Mesodermal cell (in vitro differentiated cells): ENCODE measurements around the gene TAF6.
"Not testable (repeated sequence)": the region's sequence is repeated elsewhere in the genome, so short reads cannot be mapped to it uniquely, and the experiment has no call there.

ENCODE experiments used
- H3K27ac ChIP-seq: 2 replicates; pipeline ENCODE4 v1.7.0; 2013; ENCODE audit warnings: mild to moderate bottlenecking, low read depth, low read length, moderate library complexity; ENCODE audit not compliant: severe bottlenecking
- H3K36me3 ChIP-seq: 2 replicates; pipeline ENCODE4 v1.7.1; 2013; ENCODE audit warnings: mild to moderate bottlenecking, low read length, moderate library complexity; ENCODE audit not compliant: control insufficient read depth, insufficient read depth
- H3K4me1 ChIP-seq: one replicate; pipeline ENCODE4 v1.7.1; 2013; ENCODE audit warnings: mild to moderate bottlenecking, low read length; ENCODE audit not compliant: insufficient read depth, control insufficient read depth, poor library complexity, severe bottlenecking
- H3K4me3 ChIP-seq: 2 replicates; pipeline ENCODE4 v1.7.0; 2013; ENCODE audit warnings: low read length, control low read depth, mild to moderate bottlenecking; ENCODE audit not compliant: insufficient read depth, poor library complexity, severe bottlenecking; ENCODE audit errors: extremely low read depth
- H3K9me3 ChIP-seq: 2 replicates; pipeline ENCODE4 v1.7.1; 2013; ENCODE audit warnings: mild to moderate bottlenecking, low read length, moderate library complexity; ENCODE audit not compliant: control insufficient read depth
- WGBS, 2 experiments: methylation state at CpG; one replicate each; pipeline ENCODE4 v1.1.5; 2013; ENCODE audit warnings: missing lambda C conversion rate in 2 of 2; ENCODE audit not compliant: insufficient coverage in 2 of 2; 5-methylcytosine and 5-hydroxymethylcytosine counted together

TAF6 gene

GRCh38 chr7:100148225-100148558 is 29.0 kb upstream of the TAF6 start:
- WGBS, 2 experiments = 81 to 96% methylated on average over 10 to 13 of the region's 14 CpGs
- Histone ChIP-seq H3K9me3 (no peaks in the 10 kb centered on the region), H3K4me3 (peak overlapping the region; percentile 92), H3K36me3 (peaks cover 15% of the 10 kb centered on the region), H3K27ac (peak overlapping the region; percentile 53), H3K4me1 (peaks cover 3% of the 10 kb centered on the region)

- H3K4me1 ChIP-seq = peaks cover 3% of the 10 kb centered on the region
- peaks cover 7% of the 10 kb centered on the region for H3K36me3 ChIP-seq
- no CpG with 5 or more reads among the region's 2 CpGs for WGBS, 2 experiments
- no peak overlapping the region for H3K27ac ChIP-seq
- no peak overlapping the region for H3K4me3 ChIP-seq
- no peaks in the 10 kb centered on the region for H3K9me3 ChIP-seq
Observed at GRCh38 chr7:100147278-100147677, 28.1 kb upstream of the TAF6 start.

GRCh38 chr7:100146350-100146749 is 27.2 kb upstream of the TAF6 start:
- 95% methylated on average over 3 of the region's 4 CpGs; no CpG with 5 or more reads in 1 of the 2 experiments for WGBS, 2 experiments
- not testable (repeated sequence) for H3K4me3 ChIP-seq, H3K4me1 ChIP-seq, H3K27ac ChIP-seq, H3K36me3 ChIP-seq, H3K9me3 ChIP-seq

GRCh38 chr7:100142461-100142860 is 23.3 kb upstream of the TAF6 start:
- H3K4me3 ChIP-seq = no peak overlapping the region
- WGBS, 2 experiments = 90 to 98% methylated on average over 3 of the region's 3 CpGs
- H3K27ac ChIP-seq = no peak overlapping the region
- no peaks in the 10 kb centered on the region for H3K4me1 ChIP-seq
- no peaks in the 10 kb centered on the region for H3K36me3 ChIP-seq
- H3K9me3 ChIP-seq = no peaks in the 10 kb centered on the region

GRCh38 chr7:100141555-100141949 is 22.4 kb upstream of the TAF6 start:
- Histone ChIP-seq H3K9me3 (no peaks in the 10 kb centered on the region), H3K4me3 (no peak overlapping the region), H3K36me3 (no peaks in the 10 kb centered on the region), H3K27ac (no peak overlapping the region), H3K4me1 (no peaks in the 10 kb centered on the region)
- WGBS, 2 experiments = 100% methylated on average over 1 of the region's 3 CpGs

GRCh38 chr7:100137851-100138760 is 18.9 kb upstream of the TAF6 start:
- no peak overlapping the region for H3K27ac ChIP-seq
- H3K36me3 ChIP-seq = no peaks in the 10 kb centered on the region
- H3K9me3 ChIP-seq = no peaks in the 10 kb centered on the region
- no peak overlapping the region for H3K4me3 ChIP-seq
- no peaks in the 10 kb centered on the region for H3K4me1 ChIP-seq
- WGBS, 2 experiments = 90 to 93% methylated on average over 12 to 13 of the region's 13 CpGs

GRCh38 chr7:100132697-100133151 is 13.6 kb upstream of the TAF6 start:
- 31 to 42% methylated on average over 1 to 2 of the region's 3 CpGs for WGBS, 2 experiments
- H3K4me3 ChIP-seq = no peak overlapping the region
- H3K27ac ChIP-seq = peak overlapping the region; percentile 53
- H3K9me3 ChIP-seq = no peaks in the 10 kb centered on the region
- H3K36me3 ChIP-seq = no peaks in the 10 kb centered on the region
- H3K4me1 ChIP-seq = peaks cover 4% of the 10 kb centered on the region

GRCh38 chr7:100132126-100132525 is 13.0 kb upstream of the TAF6 start:
- Histone ChIP-seq H3K9me3 (no peaks in the 10 kb centered on the region), H3K4me1 (peaks cover 4% of the 10 kb centered on the region), H3K27ac (no peak overlapping the region), H3K4me3 (no peak overlapping the region), H3K36me3 (no peaks in the 10 kb centered on the region)
- 81 to 83% methylated on average over 2 to 5 of the region's 7 CpGs for WGBS, 2 experiments

GRCh38 chr7:100130608-100131453 is 11.7 kb upstream of the TAF6 start:
- no peak overlapping the region for H3K4me3 ChIP-seq
- whole genome bisulfite sequencing, 2 experiments = 17% methylated on average over 23 to 24 of the region's 24 CpGs
- H3K4me1 ChIP-seq = peaks cover 4% of the 10 kb centered on the region

GRCh38 chr7:100130220-100130607 is 11.1 kb upstream of the TAF6 start:
- H3K4me1 ChIP-seq, H3K27ac ChIP-seq, H3K9me3 ChIP-seq, H3K36me3 ChIP-seq, H3K4me3 ChIP-seq: not testable (repeated sequence)
- 89% methylated on average over 1 of the region's 1 CpG; no CpG with 5 or more reads in 1 of the 2 experiments for WGBS, 2 experiments

More at GRCh38 chr7:100130608-100131453, 11.7 kb upstream of the TAF6 start:
- Histone ChIP-seq H3K36me3 (no peaks in the 10 kb centered on the region), H3K9me3 (no peaks in the 10 kb centered on the region), H3K27ac (no peak overlapping the region)
